GM21529 (cell line): ENCODE data around the gene ARF6.

Experiments
- ATAC-seq: cut with Tn5 transposase; IDR thresholded peaks from one replicate; pipeline ENCODE4 v1.9.1; 2021; ENCODE audit not compliant: unreplicated experiment

ARF6 gene

DNA sequence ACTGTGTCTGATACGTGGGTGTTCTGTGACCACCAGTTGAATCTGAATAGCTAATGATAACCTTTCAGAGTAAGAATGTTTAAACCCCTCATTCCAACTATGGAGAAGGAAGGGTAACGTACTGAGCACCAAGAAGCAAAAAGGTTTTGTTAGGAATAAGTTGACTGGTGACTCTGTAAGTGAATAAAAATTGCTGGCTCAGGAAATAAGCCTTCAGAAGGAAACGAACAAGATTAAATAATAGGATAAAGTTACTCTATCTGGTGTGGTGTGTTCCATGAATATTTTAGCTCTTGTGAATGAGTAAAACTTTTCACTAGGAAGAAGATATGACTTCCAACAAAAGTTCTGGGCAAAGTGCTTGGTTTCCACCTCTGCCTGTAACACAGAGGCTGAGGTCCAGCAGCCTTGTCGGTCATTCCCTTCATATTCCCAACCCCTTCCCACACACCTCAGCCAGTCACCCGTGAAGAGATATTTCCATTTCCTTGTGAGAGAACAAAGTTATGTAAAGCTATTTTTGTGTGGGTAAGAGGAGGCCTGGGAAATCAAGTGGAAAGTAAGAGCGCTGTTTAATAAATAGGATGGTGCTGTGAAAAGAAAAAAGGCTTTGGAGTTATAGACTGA lies 47.1 kb downstream of the ARF6 start:
- ATAC-seq: no peak

DNA sequence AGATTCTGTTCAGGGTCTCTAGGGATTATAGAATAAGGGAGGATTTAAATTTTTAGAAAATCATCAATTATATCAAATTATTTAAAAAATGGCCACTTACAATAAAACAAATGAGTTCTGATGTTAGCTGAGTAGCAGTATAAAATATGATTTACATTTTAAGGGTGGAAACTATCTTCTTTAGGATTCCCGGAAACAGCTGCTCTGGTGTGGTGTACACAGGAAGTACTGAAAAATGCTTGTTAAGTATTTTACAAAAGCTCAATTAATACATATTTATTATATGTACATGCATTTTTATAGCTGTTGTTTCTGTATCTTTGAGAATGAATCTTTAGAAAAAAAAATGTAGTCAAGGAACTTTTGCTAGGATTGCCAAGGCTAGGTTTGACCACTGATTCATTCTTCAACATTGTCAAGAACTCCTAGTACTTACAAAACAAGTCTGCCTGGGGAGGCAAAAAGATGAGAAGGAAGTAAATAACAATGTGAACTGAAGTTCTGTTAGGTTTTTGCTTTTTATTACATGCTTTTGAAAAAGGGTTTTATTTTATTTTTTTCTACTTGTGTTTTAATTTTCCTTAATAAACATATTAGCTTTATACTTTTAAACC lies 48.0 kb downstream of the ARF6 start:
- ATAC-seq: no peak

DNA sequence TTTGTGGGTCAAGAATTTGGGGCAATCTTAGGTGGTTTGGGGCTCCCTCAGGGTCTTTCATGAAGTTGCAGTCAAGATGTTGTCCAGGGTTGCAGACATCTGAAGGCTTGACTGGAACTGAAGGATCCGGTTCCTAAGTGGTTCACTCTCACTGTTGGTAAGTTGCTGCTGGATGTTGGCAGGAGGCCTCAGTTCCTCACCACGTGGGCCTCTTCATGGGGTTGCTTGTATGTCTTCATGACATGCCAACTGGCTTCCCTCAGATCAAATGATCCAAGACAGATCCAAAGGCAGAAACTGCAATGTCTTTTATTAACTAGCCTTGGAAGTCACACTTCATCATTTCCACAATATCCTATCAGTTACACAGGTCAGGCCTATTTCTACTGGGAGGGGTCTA lies 49.2 kb downstream of the ARF6 start:
- ATAC-seq: no peak

DNA sequence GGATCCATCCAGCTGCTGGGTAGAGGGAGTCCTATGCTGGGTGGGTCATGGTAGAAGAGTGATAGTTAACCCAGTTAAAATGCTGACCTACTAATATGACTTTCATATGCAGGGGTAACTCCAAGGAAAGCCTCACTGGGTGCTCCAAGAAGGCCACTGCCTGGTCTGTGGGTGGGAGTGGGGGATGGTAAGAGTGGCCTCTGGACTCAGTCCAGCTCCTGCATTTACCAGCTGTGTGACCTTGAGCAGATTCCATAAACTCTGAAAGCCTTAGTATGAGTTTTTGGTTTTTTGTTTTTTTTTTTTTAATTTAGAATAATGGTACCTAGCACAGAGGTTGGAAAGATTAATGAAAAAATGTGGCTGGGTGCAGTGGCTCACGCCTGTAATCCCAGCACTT lies 51.6 kb downstream of the ARF6 start:
- ATAC-seq: no peak

DNA sequence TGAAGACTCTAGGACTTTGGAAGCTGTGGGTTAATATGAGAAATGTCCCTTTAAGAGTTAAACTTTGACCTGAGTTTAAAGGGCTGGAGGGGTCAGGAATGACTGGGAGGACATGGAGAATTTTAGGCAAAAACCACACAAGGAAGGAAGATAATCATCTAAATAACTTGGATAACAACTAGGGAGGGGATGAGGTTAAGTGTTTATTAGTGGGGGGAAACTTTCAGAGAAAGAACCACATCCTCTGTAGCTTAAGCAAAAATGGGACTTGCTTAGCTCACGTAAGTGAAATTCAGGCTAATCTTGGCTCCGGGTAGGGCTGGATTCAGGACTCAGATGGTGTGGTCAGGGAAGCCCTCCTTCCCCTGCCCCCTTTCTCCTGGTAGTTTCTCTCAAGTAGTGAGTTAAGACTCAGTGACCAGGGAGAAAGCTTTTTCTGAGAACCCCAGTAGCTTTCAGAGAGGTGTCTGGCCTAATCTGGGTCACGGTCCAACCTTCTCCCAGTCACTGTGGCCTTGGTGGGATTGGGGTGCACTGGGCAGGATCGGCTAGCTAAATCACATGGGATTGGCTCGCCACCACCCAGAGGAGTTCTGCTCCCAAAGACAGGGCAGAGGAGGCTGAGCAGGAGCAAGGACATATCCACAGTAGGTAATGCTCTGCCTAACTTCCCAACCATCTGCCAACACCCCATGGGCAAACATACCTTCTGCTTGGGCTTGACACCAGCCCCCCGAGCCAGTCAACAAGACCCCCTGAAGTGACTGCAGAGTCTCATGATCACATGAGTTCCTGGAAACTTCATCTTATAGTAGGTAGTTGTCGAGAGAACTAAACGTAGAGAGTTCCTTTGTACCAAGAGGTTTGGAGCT lies 52.8 kb downstream of the ARF6 start:
- ATAC-seq: no peak
